A549 treated with GW870086 at 1 μM for 4 hours (cell line): Measurements from ENCODE around the gene PRKAB1. TPM values are rescaled to one million over a fixed set of nuclear protein-coding genes. Genes with fewer than 3 reads are reported as not detected.

ENCODE experiments used
- total RNA-seq: library from RNA; stranded (reverse); fragments of 200-300 nt; extraction: Qiagen RNA extraction; gene quantifications from 5 replicates; pipeline ENCODE4 v1.2.3, GENCODE V29; 2022; ENCODE audit warnings: low read depth

The PRKAB1 gene
- total RNA-seq = 34.1 to 38.3 TPM (median 34.7 TPM) in 5 replicates

GRCh38 chr12:119667577-119668323 lies at the start of gene PRKAB1:
Gene PRKAB1 (plus strand): TSS chr12:119668133. CDS start chr12:119668245, 112 bp downstream.

Other genes starting within 250 kb of the PRKAB1 start
- 0.03 to 0.29 TPM (median 0.05 TPM) in 5 replicates for gene TMEM233, start 74.4 kb upstream of the PRKAB1 start, total RNA-seq
- 8.2 to 13.2 TPM (median 11.6 TPM) in 5 replicates for gene CIT, start 209.2 kb downstream of the PRKAB1 start, total RNA-seq